ENCODE data around the gene RPL35A.
A peak's percentile ranks its signal among the peaks of the same experiment; 100 is the strongest.
"Not testable (repeated sequence)": the region's sequence is repeated elsewhere in the genome, so short reads cannot be mapped to it uniquely, and the experiment has no call there.

Gene RPL35A

GRCh38 chr3:197959500-197959890, 9.5 kb downstream of the RPL35A start:
- no peaks in the 10 kb centered on the region for H3K9me3 Mint-ChIP-seq
- peaks cover 62% of the 10 kb centered on the region for H3K4me1 Mint-ChIP-seq
- H3K27me3 Mint-ChIP-seq = peaks cover 4% of the 10 kb centered on the region

GRCh38 chr3:197959891-197960693, 10.1 kb downstream of the RPL35A start, which contains the start of gene LMLN:
Gene LMLN (plus strand): TSS chr3:197960217. CDS start chr3:197960246, 29 bp downstream.
- Mint-ChIP-seq H3K27ac (peak within 1 kb of the TSS; percentile 95), H3K9me3 (no peaks in the 10 kb centered on the region), H3K36me3 (peaks cover 36% of the 10 kb centered on the region), H3K4me3 (peak within 1 kb of the TSS; percentile 76), H3K4me1 (peaks cover 57% of the 10 kb centered on the region), H3K27me3 (peaks cover 4% of the 10 kb centered on the region)
- peak; percentile 98 for DNase-seq
- CTCF ChIA-PET = interaction anchor here (1.7 kb wide), 1 partner anchor 120 kb away, joined by 5 read pairs; no protein-coding TSS in a partner anchor

More at GRCh38 chr3:197959500-197959890, 9.5 kb downstream of the RPL35A start:
- no peak for DNase-seq
- Mint-ChIP-seq H3K36me3 (peaks cover 42% of the 10 kb centered on the region), H3K27ac (peak overlapping the region; percentile 95), H3K4me3 (peak overlapping the region; percentile 76)
- CTCF ChIA-PET = interaction anchor here (1.7 kb wide), 1 partner anchor 121 kb away, joined by 5 read pairs; no protein-coding TSS in a partner anchor

GRCh38 chr3:197960694-197961581, 10.9 kb downstream of the RPL35A start:
- Mint-ChIP-seq H3K9me3 (no peaks in the 10 kb centered on the region), H3K27ac (peak overlapping the region; percentile 95), H3K4me1 (peaks cover 57% of the 10 kb centered on the region), H3K36me3 (peaks cover 30% of the 10 kb centered on the region), H3K4me3 (peak overlapping the region; percentile 76), H3K27me3 (peaks cover 4% of the 10 kb centered on the region)
- CTCF ChIA-PET = interaction anchor here (1.3 kb wide), 1 partner anchor 120 kb away, joined by 4 read pairs; no protein-coding TSS in a partner anchor
- no peak for DNase-seq

GRCh38 chr3:197961582-197961945, 11.6 kb downstream of the RPL35A start:
- H3K4me1 Mint-ChIP-seq = peaks cover 57% of the 10 kb centered on the region
- no peak for DNase-seq
- peaks cover 24% of the 10 kb centered on the region for H3K36me3 Mint-ChIP-seq
- H3K27ac Mint-ChIP-seq = peak overlapping the region; percentile 70
- H3K27me3 Mint-ChIP-seq = peaks cover 4% of the 10 kb centered on the region
- peak overlapping the region; percentile 72 for H3K4me3 Mint-ChIP-seq
- H3K9me3 Mint-ChIP-seq = no peaks in the 10 kb centered on the region
- CTCF ChIA-PET = interaction anchor here (1.1 to 1.3 kb wide), 2 partner anchors 37 to 119 kb away, joined by 3 to 4 read pairs; no protein-coding TSS in a partner anchor

- Mint-ChIP-seq H3K27ac (no peak overlapping the region), H3K4me3 (no peak overlapping the region), H3K4me1 (peaks cover 42% of the 10 kb centered on the region), H3K27me3 (peaks cover 4% of the 10 kb centered on the region), H3K36me3 (peaks cover 14% of the 10 kb centered on the region), H3K9me3 (peaks cover 8% of the 10 kb centered on the region)
- no peak for DNase-seq
- CTCF ChIA-PET = no interaction called here
These were observed 13.1 kb downstream of the RPL35A start for GRCh38 chr3:197963019-197963637.

- DNase-seq, H3K27me3 Mint-ChIP-seq, H3K36me3 Mint-ChIP-seq, CTCF ChIA-PET, H3K4me3 Mint-ChIP-seq, H3K4me1 Mint-ChIP-seq, H3K27ac Mint-ChIP-seq: not testable (repeated sequence)
- peaks cover 12% of the 10 kb centered on the region for H3K9me3 Mint-ChIP-seq
These were observed 17.5 kb downstream of the RPL35A start for GRCh38 chr3:197967337-197967989.

GRCh38 chr3:197970588-197970987, 20.6 kb downstream of the RPL35A start:
- CTCF ChIA-PET = no interaction called here
- Mint-ChIP-seq H3K36me3 (peaks cover 3% of the 10 kb centered on the region), H3K27ac (no peak overlapping the region), H3K4me3 (no peak overlapping the region), H3K9me3 (peaks cover 12% of the 10 kb centered on the region), H3K4me1 (no peaks in the 10 kb centered on the region), H3K27me3 (no peaks in the 10 kb centered on the region)
- DNase-seq = no peak

- H3K27ac Mint-ChIP-seq = no peak overlapping the region
- H3K36me3 Mint-ChIP-seq = no peaks in the 10 kb centered on the region
- no peaks in the 10 kb centered on the region for H3K4me1 Mint-ChIP-seq
- CTCF ChIA-PET = no interaction called here
- DNase-seq = no peak
- H3K9me3 Mint-ChIP-seq = no peaks in the 10 kb centered on the region
- no peak overlapping the region for H3K4me3 Mint-ChIP-seq
- H3K27me3 Mint-ChIP-seq = no peaks in the 10 kb centered on the region
These were observed 24.0 kb downstream of the RPL35A start for GRCh38 chr3:197974016-197974415.

GRCh38 chr3:197975311-197975710, 25.3 kb downstream of the RPL35A start:
- H3K4me1 Mint-ChIP-seq = no peaks in the 10 kb centered on the region
- H3K9me3 Mint-ChIP-seq = no peaks in the 10 kb centered on the region
- no peaks in the 10 kb centered on the region for H3K27me3 Mint-ChIP-seq
- no peak overlapping the region for H3K4me3 Mint-ChIP-seq
- H3K27ac Mint-ChIP-seq = no peak overlapping the region
- CTCF ChIA-PET = no interaction called here
- DNase-seq = no peak
- no peaks in the 10 kb centered on the region for H3K36me3 Mint-ChIP-seq

- H3K4me3 Mint-ChIP-seq = no peak overlapping the region
- CTCF ChIA-PET = no interaction called here
- DNase-seq = no peak
- no peak overlapping the region for H3K27ac Mint-ChIP-seq
- H3K4me1 Mint-ChIP-seq = peaks cover 14% of the 10 kb centered on the region
- no peaks in the 10 kb centered on the region for H3K9me3 Mint-ChIP-seq
- H3K36me3 Mint-ChIP-seq = no peaks in the 10 kb centered on the region
- H3K27me3 Mint-ChIP-seq = no peaks in the 10 kb centered on the region
These were observed 33.1 kb downstream of the RPL35A start for GRCh38 chr3:197983076-197983475.

- H3K36me3 Mint-ChIP-seq = no peaks in the 10 kb centered on the region
- no peak for DNase-seq
- H3K4me1 Mint-ChIP-seq = no peaks in the 10 kb centered on the region
- H3K27ac Mint-ChIP-seq = no peak overlapping the region
- H3K27me3 Mint-ChIP-seq = no peaks in the 10 kb centered on the region
- no peaks in the 10 kb centered on the region for H3K9me3 Mint-ChIP-seq
- no peak overlapping the region for H3K4me3 Mint-ChIP-seq
- CTCF ChIA-PET = no interaction called here
These were observed 39.7 kb downstream of the RPL35A start for GRCh38 chr3:197989651-197990050.

- Mint-ChIP-seq H3K36me3 (no peaks in the 10 kb centered on the region), H3K4me1 (no peaks in the 10 kb centered on the region), H3K27ac (no peak overlapping the region), H3K27me3 (no peaks in the 10 kb centered on the region), H3K9me3 (no peaks in the 10 kb centered on the region), H3K4me3 (no peak overlapping the region)
- DNase-seq = no peak
- CTCF ChIA-PET = no interaction called here
These were observed 44.7 kb downstream of the RPL35A start for GRCh38 chr3:197994736-197995135.

- Mint-ChIP-seq H3K27ac (no peak overlapping the region), H3K36me3 (no peaks in the 10 kb centered on the region), H3K4me3 (no peak overlapping the region), H3K4me1 (no peaks in the 10 kb centered on the region), H3K27me3 (no peaks in the 10 kb centered on the region), H3K9me3 (no peaks in the 10 kb centered on the region)
- CTCF ChIA-PET = no interaction called here
- DNase-seq = no peak
These were observed 46.9 kb downstream of the RPL35A start for GRCh38 chr3:197996855-197997254.

- no peak for DNase-seq
- H3K4me3 Mint-ChIP-seq = no peak overlapping the region
- H3K36me3 Mint-ChIP-seq = no peaks in the 10 kb centered on the region
- H3K9me3 Mint-ChIP-seq = no peaks in the 10 kb centered on the region
- H3K27ac Mint-ChIP-seq = no peak overlapping the region
- H3K27me3 Mint-ChIP-seq = no peaks in the 10 kb centered on the region
- no peaks in the 10 kb centered on the region for H3K4me1 Mint-ChIP-seq
- CTCF ChIA-PET = no interaction called here
These were observed 47.9 kb downstream of the RPL35A start for GRCh38 chr3:197997936-197998335.

Measured in activated naive CD4-positive, alpha-beta T cell treated with anti-CD3 and anti-CD28 coated beads, Interleukin-2, amount 10 ng/mL, durations not matched to agents 7 days and 5 days (primary cell).